Small intestine (tissue), 7 donors: ENCODE measurements around the gene NARS2. TPM values are rescaled to one million over a fixed set of nuclear protein-coding genes. Genes with fewer than 3 reads are reported as not detected.

Experiments
- DNase-seq, 2 donors: peaks; one replicate each; pipeline versions ENCODE4 v3.0.0 to v3.0.0-alpha.2; 2013
- FAIRE-seq: peaks from 2 replicates; lab custom pipeline; 2012; peaks lifted over from hg19 to GRCh38; lab: Jason Lieb, UNC
- H3K27ac ChIP-seq, 3 donors: one replicate each; pipeline ENCODE4 v1.5.1; 2013; ENCODE audit warnings: low read length in 2 of 3, mild to moderate bottlenecking in 2 of 3, control low read depth in 1 of 3, inconsistent platforms in 1 of 3, low read depth in 1 of 3, moderate library complexity in 1 of 3
- H3K27me3 ChIP-seq, 3 donors: one replicate each; pipeline ENCODE4 v1.6.1; 2013; ENCODE audit warnings: low read length in 3 of 3, inconsistent platforms in 1 of 3; ENCODE audit not compliant: control insufficient read depth in 3 of 3, insufficient read depth in 3 of 3
- H3K36me3 ChIP-seq, 3 donors: one replicate each; pipeline ENCODE4 v1.6.1; 2013; ENCODE audit warnings: low read length in 3 of 3, inconsistent platforms in 1 of 3, low read depth in 1 of 3, mild to moderate bottlenecking in 1 of 3, moderate library complexity in 1 of 3; ENCODE audit not compliant: control insufficient read depth in 3 of 3, insufficient read depth in 2 of 3
- H3K4me1 ChIP-seq, 3 donors: one replicate each; pipeline ENCODE4 v1.6.1; 2013; ENCODE audit warnings: low read length in 2 of 3, inconsistent platforms in 1 of 3, low read depth in 1 of 3, mild to moderate bottlenecking in 1 of 3, moderate library complexity in 1 of 3; ENCODE audit not compliant: control insufficient read depth in 3 of 3, insufficient read depth in 2 of 3
- H3K4me3 ChIP-seq, 3 donors: one replicate each; pipeline ENCODE4 v1.5.1; 2013; ENCODE audit warnings: low read length in 3 of 3, control low read depth in 1 of 3, inconsistent platforms in 1 of 3, low read depth in 1 of 3, mild to moderate bottlenecking in 1 of 3, moderate library complexity in 1 of 3
- H3K9me3 ChIP-seq, 2 donors: one replicate each; pipeline ENCODE4 v1.6.1; 2013; ENCODE audit warnings: low read depth in 1 of 2, low read length in 1 of 2; ENCODE audit not compliant: control insufficient read depth in 2 of 2, insufficient read depth in 1 of 2
- WGBS, 3 donors: extraction: QIAGEN DNeasy Blood & Tissue Kit; methylation state at CpG; one replicate each; pipeline ENCODE4 v1.1.7; 2013; 5-methylcytosine and 5-hydroxymethylcytosine counted together
- polyA plus RNA-seq, 4 donors: library from polyadenylated mRNA; stranded (reverse) in 3 of 4; unstranded in 1 of 4; fragments of 200-250 nt in 3 of 4; fragments of 120-200 nt in 1 of 4; gene quantifications; one replicate each; pipeline versions ENCODE4 v1.2.1 to v1.2.3, GENCODE V29; 2013
- donor health status: healthy with polysubstance abuse.
- donor health status: control.
- donor health status: control.
- donor health status: Bipolar disorder and iron deficiency.
- donor health status: healthy.

The NARS2 gene
- polyA plus RNA-seq, 4 donors: 8.1 to 21.8 (median 12.4) TPM

GRCh38 chr11:78548911-78549590 lies 25.6 kb downstream of the NARS2 start:
- WGBS, 3 donors: 56 to 66% (median 61%) methylated on average over 2 of the region's 2 CpGs
- H3K27me3 ChIP-seq: no peaks in the 10 kb centered on the region
- no peak overlapping the region for H3K4me3 ChIP-seq
- FAIRE-seq (no peak), DNase-seq (no peak)
- H3K9me3 ChIP-seq: no peaks in the 10 kb centered on the region
- peaks cover 4 to 7% (median 4%) of the 10 kb centered on the region in 3 donors for H3K4me1 ChIP-seq
- no peak overlapping the region for H3K27ac ChIP-seq
- H3K36me3 ChIP-seq: no peaks in the 10 kb centered on the region

GRCh38 chr11:78547931-78548705 lies 26.5 kb downstream of the NARS2 start:
- Histone ChIP-seq H3K27ac (no peak overlapping the region), H3K9me3 (no peaks in the 10 kb centered on the region), H3K4me1 (peaks cover 4 to 7% (median 4%) of the 10 kb centered on the region in 3 donors), H3K27me3 (no peaks in the 10 kb centered on the region), H3K4me3 (no peak overlapping the region), H3K36me3 (no peaks in the 10 kb centered on the region)
- WGBS, 3 donors: 73 to 82% (median 75%) methylated on average over 8 of the region's 8 CpGs
- DNase-seq (no peak), FAIRE-seq (no peak)

GRCh38 chr11:78542007-78542406 lies 32.7 kb downstream of the NARS2 start:
- DNase-seq (no peak), FAIRE-seq (no peak)
- no peak overlapping the region for H3K4me3 ChIP-seq
- H3K4me1 ChIP-seq: peaks cover 0 to 3% (median 0%) of the 10 kb centered on the region in 3 donors
- H3K27me3 ChIP-seq: no peaks in the 10 kb centered on the region
- no peak overlapping the region for H3K27ac ChIP-seq
- no peaks in the 10 kb centered on the region for H3K9me3 ChIP-seq
- H3K36me3 ChIP-seq: peaks cover 0 to 6% (median 0%) of the 10 kb centered on the region in 3 donors
- WGBS, 3 donors: 24 to 78% (median 69%) methylated on average over 2 of the region's 2 CpGs

GRCh38 chr11:78541537-78541936 lies 33.1 kb downstream of the NARS2 start:
- H3K4me1 ChIP-seq: peaks cover 0 to 3% (median 0%) of the 10 kb centered on the region in 3 donors
- no peak overlapping the region for H3K4me3 ChIP-seq
- no peaks in the 10 kb centered on the region for H3K9me3 ChIP-seq
- no peak overlapping the region for H3K27ac ChIP-seq
- no peak for FAIRE-seq
- no peaks in the 10 kb centered on the region for H3K27me3 ChIP-seq
- H3K36me3 ChIP-seq: peaks cover 0 to 6% (median 0%) of the 10 kb centered on the region in 3 donors
- WGBS, 3 donors: 81 to 86% (median 86%) methylated on average over 3 of the region's 3 CpGs
- no peak for DNase-seq

GRCh38 chr11:78540256-78540655 lies 34.4 kb downstream of the NARS2 start:
- WGBS, 3 donors: 81 to 95% (median 83%) methylated on average over 2 of the region's 2 CpGs
- peaks cover 0 to 3% (median 0%) of the 10 kb centered on the region in 3 donors for H3K4me1 ChIP-seq
- H3K27me3 ChIP-seq: no peaks in the 10 kb centered on the region
- H3K27ac ChIP-seq: no peak overlapping the region
- H3K9me3 ChIP-seq: no peaks in the 10 kb centered on the region
- H3K36me3 ChIP-seq: peaks cover 0 to 6% (median 0%) of the 10 kb centered on the region in 3 donors
- H3K4me3 ChIP-seq: no peak overlapping the region
- FAIRE-seq (no peak), DNase-seq (no peak)

DNA sequence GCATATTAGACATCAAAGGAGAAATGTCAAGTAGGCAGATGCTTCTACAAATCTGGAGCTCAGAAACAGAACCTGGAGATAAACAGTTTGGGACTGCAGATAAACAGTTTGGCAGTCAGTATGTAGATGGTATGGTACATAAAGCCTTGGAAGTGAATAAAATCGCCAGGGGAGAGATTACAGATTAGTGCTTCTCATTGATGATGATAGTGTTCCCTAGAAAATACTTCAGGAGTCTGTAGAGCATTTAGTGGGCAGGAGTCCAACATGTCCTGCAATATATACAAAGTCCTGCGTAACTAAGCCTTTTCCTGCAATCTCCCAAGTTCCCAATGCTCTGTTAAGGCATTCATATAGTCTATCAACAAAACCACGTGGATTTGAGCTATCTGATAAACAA lies 35.2 kb downstream of the NARS2 start:
- Histone ChIP-seq H3K9me3 (no peaks in the 10 kb centered on the region), H3K27ac (no peak overlapping the region), H3K4me1 (peaks cover 0 to 3% (median 0%) of the 10 kb centered on the region in 3 donors), H3K4me3 (no peak overlapping the region), H3K27me3 (no peaks in the 10 kb centered on the region), H3K36me3 (peaks cover 0 to 6% (median 0%) of the 10 kb centered on the region in 3 donors)
- 17 to 45% (median 45%) methylated on average over 3 of the region's 3 CpGs for WGBS, 3 donors
- no peak for FAIRE-seq
- DNase-seq: peak; percentile 9 to 32

GRCh38 chr11:78536933-78537332 lies 37.7 kb downstream of the NARS2 start:
- H3K27ac ChIP-seq: no peak overlapping the region
- FAIRE-seq: no peak
- no peaks in the 10 kb centered on the region for H3K9me3 ChIP-seq
- H3K36me3 ChIP-seq: peaks cover 0 to 6% (median 0%) of the 10 kb centered on the region in 3 donors
- H3K4me1 ChIP-seq: no peaks in the 10 kb centered on the region
- DNase-seq: no peak
- 92 to 94% (median 93%) methylated on average over 6 of the region's 6 CpGs for WGBS, 3 donors
- H3K4me3 ChIP-seq: no peak overlapping the region
- H3K27me3 ChIP-seq: no peaks in the 10 kb centered on the region

GRCh38 chr11:78535920-78536319 lies 38.7 kb downstream of the NARS2 start:
- DNase-seq (no peak), FAIRE-seq (no peak)
- Histone ChIP-seq H3K36me3 (peaks cover 0 to 6% (median 0%) of the 10 kb centered on the region in 3 donors), H3K27me3 (no peaks in the 10 kb centered on the region), H3K27ac (no peak overlapping the region), H3K9me3 (no peaks in the 10 kb centered on the region), H3K4me1 (no peaks in the 10 kb centered on the region), H3K4me3 (no peak overlapping the region)
- 91 to 95% (median 93%) methylated on average over 2 of the region's 2 CpGs for WGBS, 3 donors
